ENCODE data around the gene REXO1.
A peak's percentile ranks its signal among the peaks of the same experiment; 100 is the strongest.
"Not testable (repeated sequence)": the region's sequence is repeated elsewhere in the genome, so short reads cannot be mapped to it uniquely, and the experiment has no call there.

The REXO1 gene

DNA sequence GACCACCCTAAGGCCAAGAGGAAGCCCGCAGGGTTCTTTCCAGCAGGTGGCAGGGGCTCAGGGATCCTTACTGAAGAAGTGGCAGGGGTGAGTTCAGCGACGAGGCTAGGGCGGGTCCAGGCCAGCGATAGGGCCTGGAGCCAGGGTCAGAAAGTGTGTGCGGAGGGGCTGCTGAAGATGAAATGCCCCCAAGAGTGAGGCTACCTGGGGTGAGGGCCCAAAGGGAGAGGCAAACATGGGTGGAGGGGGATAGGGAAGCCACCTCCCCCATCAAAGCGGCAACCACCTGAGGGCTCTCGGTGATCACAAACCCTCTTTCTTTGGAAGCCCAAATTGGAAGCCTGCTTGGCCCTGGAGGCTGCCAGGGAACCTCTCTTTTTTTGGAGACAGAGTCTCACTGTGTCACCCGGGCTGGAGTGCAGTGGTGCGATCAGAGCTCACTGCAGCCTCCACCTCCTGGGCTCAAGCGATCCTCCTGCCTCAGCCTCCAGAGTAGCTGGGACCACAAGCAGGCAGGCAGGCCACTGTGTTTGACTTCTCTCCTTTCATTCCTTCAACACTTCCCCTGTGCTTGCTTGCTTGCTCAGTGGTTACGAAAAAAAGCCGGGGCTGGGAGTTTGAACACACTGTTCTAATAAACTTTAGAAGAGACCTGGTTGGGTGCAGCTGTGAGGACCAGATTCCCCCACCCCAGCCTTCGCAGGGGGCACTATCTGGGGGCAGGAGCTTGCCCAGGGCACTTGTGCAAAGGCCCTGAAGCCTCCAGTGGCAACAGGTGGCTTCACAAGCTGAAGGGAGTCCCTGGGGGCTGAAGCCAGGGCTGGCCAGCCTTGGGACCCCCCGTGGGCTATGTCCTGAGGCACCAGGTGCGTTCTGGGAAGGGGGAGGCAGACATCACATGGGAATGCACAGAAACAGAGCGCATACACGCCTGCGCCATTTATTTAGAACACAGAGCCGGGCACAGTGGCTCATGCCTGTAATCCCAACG, 34.8 kb downstream of the REXO1 start:
- DNase-seq = no peak

DNA sequence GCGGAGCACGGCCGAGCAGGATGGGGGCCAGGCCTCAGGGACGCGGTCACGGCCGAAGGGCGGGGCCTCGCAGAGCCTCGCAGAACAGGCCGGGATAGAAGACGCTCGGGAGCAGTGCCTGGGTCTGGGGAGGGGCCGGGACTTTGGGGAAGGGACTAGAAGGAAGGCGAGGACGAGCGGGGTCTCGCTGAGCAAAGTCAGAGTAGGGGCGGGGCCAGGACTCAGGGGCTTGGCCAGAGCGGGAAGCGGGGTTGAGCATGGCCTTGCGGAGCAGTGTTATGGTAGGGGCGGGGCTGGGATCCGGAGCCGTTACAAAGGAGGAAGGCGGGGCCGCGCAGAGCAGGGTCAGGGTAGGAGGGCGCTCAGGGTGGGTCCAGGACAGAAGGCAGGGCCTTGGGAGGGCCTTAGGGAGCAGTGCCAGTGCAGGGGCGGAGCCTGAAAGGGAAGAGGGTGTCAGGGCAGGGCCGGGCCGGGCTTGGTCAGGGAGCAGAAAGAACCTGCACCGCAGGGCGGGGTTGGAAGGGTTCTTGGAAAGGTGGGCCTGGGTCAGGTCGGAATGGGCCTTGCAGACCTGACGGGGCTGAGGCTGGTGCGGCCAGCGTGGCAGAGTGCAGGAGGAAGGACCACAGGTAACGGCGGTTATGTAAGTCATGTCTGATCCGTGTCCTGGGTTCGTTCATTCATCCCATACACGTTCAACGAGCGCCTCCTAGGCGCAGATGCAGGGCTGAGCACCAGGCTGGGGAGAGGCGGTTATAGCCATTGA, 35.7 kb downstream of the REXO1 start:
- DNase-seq = peak; percentile 57

DNA sequence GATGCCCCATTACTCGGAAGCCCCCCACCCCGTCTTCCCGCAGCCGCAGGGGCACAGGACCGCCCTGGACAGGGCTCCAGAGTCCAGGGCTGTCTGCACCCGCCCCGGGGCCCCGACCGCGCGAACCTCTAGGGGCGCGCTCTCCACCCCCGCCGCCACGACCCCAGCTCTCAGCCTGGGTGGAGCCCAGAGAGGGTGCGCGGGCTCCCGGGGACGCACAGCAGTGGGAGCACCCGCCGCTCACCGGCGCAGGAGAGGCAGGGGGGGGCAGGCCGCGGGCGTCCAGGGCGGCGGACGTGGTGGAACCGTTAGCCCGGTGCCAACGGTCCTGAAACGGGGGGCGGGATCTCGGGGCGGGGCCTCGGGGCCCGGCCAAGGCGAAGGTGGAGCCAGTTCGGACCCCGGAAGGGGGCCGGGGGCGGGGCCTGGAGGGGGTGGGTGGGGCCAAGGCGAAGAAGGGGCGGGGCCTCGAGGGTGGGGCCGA, 36.3 kb downstream of the REXO1 start, which contains the start of gene ATP8B3:
ATP8B3 (minus strand) TSS at position 335 of the 484 bp plus-strand sequence. CDS start 540 bp downstream, outside the sequence.
- DNase-seq = no peak

DNA sequence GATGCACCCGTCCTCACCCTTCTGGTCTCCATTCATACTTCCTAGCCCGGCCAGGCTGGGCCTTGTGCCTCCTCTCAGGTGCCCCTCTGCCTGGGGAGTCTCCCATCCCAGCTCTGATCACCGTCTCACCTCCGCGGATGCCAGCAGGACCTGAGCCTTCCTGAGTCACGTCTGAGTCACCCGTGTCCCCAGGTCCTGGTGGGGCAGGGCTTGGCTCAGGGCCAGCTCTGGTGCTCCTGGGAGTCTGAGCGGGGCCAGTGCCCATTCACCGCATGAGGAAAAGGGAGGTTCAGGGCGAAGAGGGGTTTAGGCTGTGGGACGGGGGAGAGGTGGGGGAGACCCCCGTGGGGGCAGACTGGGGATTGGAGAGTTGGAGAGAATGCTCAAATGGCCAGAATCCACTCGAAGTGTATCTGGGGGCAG, 36.8 kb downstream of the REXO1 start:
- DNase-seq = no peak

DNA sequence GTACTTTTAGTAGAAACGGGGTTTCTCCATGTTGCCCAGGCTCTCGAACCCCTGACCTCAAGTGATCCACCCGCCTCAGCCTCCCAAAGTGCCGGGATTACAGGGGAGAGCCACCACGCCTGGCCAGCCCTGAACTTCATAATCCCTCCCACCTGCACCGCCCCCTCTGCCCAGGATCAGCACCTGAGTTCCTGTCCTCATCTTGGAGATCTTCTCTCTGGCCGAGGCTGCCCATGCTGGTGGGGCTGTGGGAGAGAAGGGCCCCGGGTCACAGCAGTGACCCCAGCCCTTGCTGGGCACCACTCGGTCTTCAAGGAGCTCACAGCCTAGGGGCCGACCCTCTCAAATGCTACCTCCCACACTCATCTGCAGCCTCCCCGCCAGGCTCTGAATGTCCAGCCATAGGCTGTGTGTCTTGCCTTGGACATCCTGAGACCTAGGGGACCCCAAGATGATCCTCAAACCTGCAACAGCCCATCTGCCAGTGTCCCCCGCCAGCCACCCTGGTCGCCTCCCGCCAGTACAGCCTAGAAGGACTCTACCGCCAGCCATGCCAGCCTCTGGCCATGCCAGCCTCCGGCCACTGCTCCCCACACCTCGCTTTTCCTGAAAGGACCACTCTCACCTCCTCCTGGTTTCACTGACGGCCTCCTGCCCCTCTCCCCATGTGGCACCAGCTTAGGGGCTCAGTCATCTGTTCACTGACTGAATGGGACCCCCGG, 37.7 kb downstream of the REXO1 start:
- no peak for DNase-seq

DNA sequence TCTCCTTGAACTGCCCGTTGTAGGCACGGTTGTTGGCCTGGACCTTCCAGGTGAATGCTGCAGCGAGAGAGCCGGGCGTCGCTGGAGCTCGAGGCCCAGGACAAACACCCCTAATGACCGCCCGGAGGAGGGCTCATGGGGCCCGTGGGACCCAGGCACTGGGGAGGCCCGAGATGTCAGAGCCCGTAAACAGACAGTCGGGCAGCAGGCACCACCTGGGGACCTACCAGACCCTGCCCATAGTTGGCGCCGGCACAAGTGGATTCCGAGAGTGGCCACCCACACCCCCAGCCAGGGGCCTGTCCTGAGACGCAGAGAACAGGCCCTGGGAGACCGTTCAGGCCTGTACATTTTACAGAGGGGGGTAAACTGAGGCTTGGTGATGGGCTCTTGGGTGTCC, 38.6 kb downstream of the REXO1 start:
- DNase-seq = no peak

DNA sequence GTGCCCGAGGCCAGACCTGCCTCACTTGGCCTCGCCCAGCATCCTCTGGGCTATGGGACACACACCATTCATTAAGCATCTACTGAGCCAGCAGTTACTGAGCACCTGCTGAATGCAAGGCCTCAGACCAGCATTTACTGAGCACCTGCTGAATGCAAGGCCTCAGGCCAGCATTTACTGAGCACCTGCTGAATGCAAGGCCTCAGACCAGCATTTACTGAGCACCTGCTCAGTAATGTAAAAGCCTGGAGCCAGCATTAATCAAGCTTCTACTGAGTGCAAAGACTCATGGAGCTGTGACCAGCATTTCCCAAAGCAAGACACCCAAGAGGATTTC, 39.9 kb downstream of the REXO1 start:
- no peak for DNase-seq

DNA sequence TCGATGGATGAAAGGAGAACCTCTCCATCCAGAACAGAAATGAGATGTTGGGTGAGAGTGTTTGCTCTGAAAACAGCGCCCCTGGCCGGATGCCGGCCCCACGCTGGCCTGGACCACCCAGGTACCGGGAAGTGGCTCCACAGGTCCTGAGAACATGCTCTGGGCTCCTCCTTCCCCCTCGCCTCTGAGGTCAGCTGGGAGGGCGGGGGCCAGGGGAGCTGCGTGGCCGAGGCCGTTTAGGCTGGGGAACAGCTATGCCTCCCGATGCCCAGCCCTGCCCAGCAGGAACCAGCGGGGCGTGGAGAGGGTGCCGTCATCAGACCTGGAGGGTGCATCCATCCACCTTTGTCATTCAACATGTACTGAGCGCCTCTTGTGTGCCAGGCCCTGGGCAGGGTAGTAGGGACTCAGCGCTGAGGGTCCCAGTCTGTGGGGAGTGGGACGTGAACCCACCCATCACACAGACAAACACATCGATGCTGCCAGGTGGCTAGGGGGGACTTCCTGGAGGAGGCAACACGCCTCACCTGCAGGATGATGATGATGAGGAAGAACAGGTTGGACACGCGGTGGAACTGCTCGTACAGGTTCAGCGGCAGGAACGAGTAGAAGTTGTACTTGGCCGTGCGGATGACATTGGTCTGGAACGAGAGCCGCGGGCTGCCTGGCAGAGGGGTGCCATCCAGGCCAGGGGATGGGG, 40.4 kb downstream of the REXO1 start:
- no peak for DNase-seq

DNA sequence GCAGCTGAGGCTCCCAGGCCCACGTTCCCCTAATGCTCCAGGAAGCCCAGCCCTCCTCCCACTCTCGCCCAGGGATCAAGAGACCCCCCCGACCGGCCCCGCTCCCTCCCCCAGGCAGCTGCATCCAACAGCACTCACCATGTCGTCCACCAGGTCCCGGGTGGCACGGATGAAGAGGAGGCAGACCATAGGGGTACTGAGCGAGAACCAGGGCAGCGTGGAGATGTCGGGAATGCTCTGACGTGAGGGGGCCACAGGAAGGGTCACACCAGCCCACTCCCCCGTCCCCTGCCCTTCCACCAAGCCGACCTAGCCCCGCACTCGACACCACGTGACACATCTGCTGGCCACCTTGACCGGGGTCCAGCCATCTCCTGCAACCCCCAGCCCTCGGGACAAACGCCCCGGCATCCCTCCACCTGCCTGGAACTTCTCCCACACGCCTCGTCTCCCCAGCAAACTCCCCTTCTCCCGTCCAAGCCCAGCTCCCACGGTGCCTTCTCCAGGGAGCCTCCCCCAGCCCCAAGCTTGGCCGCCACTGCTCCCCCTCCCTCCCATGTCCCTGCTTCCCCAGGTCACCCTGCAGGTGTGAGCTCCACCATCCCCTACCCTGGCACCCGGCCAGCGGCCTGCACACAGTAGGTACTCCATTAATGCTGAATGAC, 41.1 kb downstream of the REXO1 start:
- DNase-seq = no peak

DNA sequence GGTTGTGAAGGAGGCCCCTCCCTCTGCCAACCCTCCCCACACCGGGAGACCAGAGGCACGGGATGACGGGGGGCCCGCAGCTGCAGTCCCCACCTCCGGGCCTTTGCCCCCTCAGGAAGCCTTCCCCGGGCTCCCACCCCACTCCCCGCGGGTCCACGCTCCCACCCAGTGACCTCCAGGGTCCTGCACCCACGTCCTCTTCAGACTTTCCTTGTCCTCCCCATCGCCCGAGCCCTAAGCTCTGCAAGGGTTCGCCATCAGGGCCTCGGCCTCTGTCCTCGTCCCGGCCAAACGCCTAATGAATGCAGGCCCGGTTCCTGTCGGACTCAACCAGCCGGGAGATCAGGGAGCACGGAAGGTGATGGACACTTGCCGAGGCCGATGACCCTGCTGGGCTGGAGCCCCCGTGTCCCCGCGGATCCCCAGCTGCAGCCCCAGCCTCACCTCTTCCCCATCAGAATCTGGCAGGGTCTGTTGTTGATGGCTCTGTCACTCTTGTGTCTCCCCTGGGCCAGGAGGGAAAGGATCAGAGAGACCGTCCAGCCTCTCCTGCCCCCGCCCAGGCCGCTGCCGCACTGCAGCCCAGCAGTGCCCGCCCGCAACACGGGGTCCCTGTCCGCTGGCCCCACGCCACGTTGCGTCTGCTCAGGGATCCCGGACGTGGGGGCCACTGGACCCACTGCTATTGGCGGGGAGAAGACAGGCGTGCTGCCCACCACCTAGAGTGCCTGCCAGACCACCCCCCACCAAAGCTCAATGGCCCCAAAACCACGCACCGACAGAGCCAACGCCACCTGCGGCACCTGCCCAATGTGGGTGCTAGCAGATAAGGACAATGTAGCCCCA, 41.9 kb downstream of the REXO1 start:
- no peak for DNase-seq

DNA sequence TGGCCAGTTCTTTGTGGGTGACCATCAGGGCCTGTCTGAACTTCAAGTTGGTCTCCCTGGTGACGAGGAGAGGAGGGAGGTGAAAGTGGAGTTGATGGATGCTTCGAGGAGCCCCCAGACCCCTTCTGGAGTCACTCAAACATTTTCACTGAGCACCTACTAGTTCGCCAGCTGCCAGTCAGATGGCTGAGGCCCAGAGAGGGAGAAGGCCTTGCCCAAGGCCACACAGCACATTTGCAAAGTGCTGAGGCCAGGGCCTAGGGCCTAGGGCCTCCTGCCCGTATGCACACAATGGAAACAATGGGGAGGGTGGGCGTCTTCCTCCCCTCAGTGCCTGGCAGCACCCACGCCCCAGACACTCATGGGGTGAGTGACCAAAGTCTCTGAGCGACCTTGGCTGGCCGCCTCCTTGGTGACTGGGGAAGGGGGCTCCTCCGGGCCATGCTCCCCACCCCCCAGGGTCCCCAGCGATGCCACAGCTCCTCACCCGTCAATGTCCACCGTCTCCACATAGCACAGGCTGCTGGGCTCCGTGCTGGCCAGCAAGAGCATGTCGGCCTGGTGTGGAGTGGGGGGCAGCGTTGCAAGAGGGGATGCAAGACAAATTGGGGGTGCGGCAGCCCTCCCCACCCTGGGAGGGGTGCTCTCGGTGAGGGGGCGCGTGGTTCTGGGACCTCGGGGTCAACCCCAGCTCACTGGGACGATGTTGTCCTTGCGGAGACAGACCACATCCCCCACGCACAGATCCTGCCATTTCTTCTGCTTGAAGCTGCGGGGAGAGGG, 42.7 kb downstream of the REXO1 start:
- no peak for DNase-seq

DNA sequence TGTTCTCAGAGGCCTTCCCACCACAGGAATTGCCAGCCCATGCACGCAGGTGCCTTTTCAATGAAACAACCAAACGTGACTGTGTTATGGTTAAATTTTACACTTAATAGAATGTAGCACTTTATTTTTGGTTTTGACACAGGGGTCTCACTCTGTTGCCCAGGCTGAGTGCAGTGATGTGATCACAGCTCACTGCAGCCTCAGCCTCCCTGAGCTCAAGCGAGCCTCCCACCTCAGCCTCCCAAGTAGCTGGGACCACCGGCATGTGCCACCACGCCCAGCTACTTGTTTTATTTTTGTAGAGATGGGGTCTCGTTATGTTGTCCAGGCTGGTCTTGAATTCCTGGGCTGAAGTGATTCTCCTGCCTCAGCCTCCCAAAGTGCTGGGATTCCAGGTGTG, 43.4 kb downstream of the REXO1 start:
- no peak for DNase-seq

DNA sequence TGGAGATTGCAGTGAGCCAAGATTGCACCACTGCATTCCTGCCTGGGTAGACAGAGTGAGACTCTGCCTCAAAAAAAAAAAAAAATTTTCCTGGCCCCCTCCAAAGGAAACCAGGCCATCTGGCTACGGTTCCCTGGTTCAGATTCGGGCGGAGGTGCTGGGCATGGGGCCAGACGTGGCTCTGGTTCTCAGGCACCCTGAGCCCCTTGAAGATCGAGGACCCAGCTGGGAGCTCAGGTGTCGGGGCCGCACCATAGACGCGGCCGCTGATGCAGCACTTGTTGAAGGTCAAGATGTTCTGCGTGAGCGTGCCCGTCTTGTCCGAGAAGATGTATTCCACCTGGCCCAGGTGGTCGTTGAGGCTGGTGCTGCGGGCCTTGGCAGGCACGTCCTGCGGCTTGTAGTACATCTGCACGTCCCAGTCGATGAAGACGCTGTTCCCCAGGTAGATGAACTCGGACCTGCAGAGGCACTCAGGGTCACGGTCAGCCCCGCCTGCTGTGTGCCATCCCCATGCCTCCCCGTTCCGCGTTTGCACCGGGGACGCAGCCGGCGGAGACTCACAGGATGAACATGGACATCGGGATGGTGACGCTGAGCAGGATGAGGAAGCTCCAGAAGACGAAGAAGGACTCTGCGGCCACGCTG, 48.5 kb downstream of the REXO1 start:
- no peak for DNase-seq

DNA sequence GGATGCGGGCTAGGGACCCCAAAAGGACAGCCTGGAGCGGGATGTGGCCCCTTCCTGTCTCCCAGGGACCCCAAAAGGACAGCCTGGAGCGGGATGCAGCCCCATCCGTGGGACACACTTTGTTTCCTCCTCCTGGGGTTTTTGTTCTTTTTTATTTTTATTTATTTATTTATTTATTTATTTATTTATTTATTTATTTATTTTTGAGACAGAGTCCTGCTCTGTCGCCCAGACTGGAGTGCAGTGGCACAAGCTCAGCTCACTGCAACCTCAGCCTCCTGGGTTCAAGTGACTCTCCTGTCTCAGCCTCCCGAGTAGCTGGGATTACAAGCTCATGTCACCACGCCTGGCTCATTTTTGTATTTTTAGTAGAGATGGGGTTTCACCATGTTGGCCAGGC, 51.0 kb downstream of the REXO1 start:
- not testable (repeated sequence) for DNase-seq

DNA sequence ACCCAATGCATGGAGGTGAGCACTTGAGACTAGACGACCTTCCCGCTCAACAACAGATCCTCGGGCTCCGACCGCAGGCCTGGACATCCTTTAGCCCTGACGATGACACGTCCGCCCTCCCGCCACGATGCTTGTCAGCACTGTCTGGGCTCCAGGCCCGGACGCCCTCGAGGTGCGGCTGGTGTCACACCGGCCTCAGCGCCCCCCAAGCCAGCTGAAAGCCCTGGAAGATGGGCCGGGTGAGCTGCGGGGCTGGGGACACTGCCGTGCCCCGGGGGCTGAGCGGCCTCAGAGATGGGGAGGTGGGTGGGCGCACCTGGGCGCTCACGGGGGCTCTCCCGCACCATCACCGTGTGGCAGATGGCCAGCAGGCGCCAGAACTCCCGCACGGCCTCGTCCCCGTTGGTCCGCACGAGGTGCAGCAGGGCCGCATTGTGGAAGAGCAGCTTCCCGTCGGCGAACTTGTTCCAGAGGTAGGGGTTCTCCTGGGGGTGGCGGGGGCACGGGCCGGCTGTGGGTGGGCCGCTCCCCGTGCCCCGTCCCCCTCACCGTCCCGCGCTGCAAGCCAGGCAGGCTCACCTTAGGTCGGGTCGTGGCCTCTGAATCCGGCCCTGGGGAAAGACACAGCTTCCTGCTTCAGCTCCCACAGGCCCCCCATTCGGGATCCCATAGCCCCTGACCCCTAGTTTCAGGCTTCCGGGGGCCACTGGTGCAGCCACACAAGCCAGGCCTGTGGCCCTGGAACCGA, 51.7 kb downstream of the REXO1 start:
- no peak for DNase-seq

DNA sequence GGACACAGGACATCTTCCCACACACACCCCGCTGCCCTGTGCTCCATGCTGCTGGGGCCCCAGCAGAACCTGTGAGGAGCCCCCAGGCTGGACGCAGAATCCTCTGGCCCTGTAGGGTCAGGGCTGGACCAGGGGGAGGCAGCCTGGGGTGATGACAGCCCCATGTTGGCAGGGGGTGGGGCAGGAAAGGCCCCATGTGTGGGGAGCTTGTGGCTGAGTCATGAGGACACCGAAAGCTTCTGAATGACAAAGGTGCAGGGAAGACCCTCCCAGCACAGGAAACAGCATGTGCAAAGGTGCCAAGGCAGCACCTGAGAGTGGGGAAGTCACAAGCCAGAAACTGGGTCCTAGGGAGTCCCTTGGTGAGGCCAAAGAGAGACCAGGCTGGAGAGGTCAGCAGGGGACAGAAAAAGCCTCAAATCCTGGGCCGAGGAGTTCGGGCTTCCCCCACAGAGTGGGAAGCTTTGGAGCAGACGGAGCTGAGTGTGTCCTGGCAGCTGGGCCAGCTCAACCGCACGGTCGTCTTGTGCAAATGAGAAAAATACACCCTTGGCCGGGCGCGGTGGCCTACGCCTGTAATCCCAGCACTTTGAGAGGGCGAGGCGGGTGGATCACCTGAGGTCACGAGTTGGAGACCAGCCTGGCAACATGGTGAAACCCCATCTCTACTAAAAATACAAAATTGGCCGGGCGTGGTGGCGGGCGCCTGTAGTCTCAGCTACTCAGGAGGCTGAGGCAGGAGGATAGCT, 53.7 kb downstream of the REXO1 start:
- DNase-seq = no peak

DNA sequence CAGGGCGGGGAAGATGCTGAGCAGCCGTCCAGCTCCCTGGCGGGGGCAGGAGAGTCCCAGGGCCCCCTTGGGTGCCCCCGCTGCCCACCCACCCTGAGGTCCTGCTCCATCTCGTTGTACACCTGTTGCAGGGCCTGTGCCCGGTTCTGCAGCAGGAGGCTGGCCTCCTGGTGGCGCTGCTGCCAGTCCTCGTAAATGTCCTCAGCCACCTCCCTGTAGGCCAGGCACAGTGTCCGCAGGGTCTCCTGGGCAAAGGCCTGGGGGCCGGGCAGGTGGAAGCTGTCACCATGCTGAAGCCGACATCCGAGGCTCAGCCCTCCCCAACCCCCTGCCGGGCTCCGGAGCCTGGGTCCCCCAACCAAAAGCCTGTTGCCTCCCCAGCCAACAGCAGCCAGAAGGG, 56.4 kb downstream of the REXO1 start:
- DNase-seq = no peak
